ENCODE measurements around the gene STAMBPL1. TPM values are rescaled to one million over a fixed set of nuclear protein-coding genes. Genes with fewer than 3 reads are reported as not detected.

The STAMBPL1 gene
- total RNA-seq, 1 experiment from 2014 or later: 15.6 TPM

DNA sequence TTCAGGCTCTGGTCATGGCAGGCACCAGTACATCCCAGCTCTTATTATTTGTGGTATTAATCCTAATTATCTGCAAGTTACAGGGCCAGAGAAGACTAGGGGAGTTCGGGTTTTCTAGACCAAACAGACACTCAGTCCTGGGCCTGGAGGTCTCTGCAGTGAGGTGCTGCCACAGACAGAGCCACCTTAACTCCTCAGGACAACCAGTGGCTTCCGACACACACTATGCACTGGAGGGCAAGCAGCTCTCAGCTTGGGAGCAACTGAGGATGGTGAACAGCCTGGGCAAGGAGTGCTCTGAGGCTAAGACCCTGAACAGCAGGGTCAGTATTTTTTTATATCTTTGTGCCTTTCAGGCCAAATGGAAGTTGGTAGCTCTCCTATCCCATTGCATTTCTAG is 53.5 kb downstream of the STAMBPL1 start:
- no peak for DNase-seq (ENCODE audit: low read depth)
- in situ Hi-C loops (cut with HindIII; ENCODE audit: low pct_unique_long_range_greater_than_20kb, low sequenced_read_pairs): no loop called here

GRCh38 chr10:88934900-88935672 is 55.0 kb downstream of the STAMBPL1 start:
- in situ Hi-C loops (cut with HindIII; ENCODE audit: low pct_unique_long_range_greater_than_20kb, low sequenced_read_pairs): no loop called here
- DNase-seq (ENCODE audit: low read depth): peak; percentile 63

- DNase-seq (ENCODE audit: low read depth): no peak
- in situ Hi-C loops (cut with HindIII; ENCODE audit: low pct_unique_long_range_greater_than_20kb, low sequenced_read_pairs): no loop called here
These were observed 56.6 kb downstream of the STAMBPL1 start for GRCh38 chr10:88936656-88937055.

- in situ Hi-C loops (cut with HindIII; ENCODE audit: low pct_unique_long_range_greater_than_20kb, low sequenced_read_pairs): no loop called here
These were observed 58.0 kb downstream of the STAMBPL1 start for GRCh38 chr10:88938039-88938438.

GRCh38 chr10:88938938-88939337 is 58.9 kb downstream of the STAMBPL1 start:
- in situ Hi-C loops (cut with HindIII; ENCODE audit: low pct_unique_long_range_greater_than_20kb, low sequenced_read_pairs): no loop called here
- no peak for DNase-seq (ENCODE audit: low read depth)

More at GRCh38 chr10:88938039-88938438, 58.0 kb downstream of the STAMBPL1 start:
- no peak for DNase-seq (ENCODE audit: low read depth)

- in situ Hi-C loops (cut with HindIII; ENCODE audit: low pct_unique_long_range_greater_than_20kb, low sequenced_read_pairs): no loop called here
- no peak for DNase-seq (ENCODE audit: low read depth)
These were observed 61.0 kb downstream of the STAMBPL1 start for GRCh38 chr10:88941026-88941425.

GRCh38 chr10:88943778-88944177 is 63.7 kb downstream of the STAMBPL1 start:
- no peak for DNase-seq (ENCODE audit: low read depth)
- in situ Hi-C loops (cut with HindIII; ENCODE audit: low pct_unique_long_range_greater_than_20kb, low sequenced_read_pairs): no loop called here

DNA sequence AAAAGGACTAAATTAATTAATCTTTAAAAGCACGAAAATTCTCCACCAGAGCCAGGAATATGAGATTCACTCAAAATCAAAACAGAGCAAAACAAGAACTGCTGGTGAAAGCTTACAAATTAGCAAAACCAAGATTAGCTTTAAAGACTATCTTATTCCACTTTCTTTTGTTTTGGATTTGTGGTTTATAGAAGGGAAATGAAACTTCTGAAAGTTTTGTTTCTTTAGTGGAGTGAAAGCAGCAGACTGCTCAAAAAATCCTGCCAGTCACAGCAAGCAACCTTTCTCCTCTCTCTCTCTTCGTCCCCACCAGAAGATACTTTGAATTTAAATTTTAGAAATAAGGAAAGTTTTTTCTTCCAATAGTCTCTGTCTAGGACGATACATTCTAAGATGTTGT is 64.8 kb downstream of the STAMBPL1 start:
- DNase-seq (ENCODE audit: low read depth): no peak
- in situ Hi-C loops (cut with HindIII; ENCODE audit: low pct_unique_long_range_greater_than_20kb, low sequenced_read_pairs): no loop called here

GRCh38 chr10:88946200-88946599 is 66.2 kb downstream of the STAMBPL1 start:
- in situ Hi-C loops (cut with HindIII; ENCODE audit: low pct_unique_long_range_greater_than_20kb, low sequenced_read_pairs): no loop called here
- DNase-seq (ENCODE audit: low read depth): no peak

DNA sequence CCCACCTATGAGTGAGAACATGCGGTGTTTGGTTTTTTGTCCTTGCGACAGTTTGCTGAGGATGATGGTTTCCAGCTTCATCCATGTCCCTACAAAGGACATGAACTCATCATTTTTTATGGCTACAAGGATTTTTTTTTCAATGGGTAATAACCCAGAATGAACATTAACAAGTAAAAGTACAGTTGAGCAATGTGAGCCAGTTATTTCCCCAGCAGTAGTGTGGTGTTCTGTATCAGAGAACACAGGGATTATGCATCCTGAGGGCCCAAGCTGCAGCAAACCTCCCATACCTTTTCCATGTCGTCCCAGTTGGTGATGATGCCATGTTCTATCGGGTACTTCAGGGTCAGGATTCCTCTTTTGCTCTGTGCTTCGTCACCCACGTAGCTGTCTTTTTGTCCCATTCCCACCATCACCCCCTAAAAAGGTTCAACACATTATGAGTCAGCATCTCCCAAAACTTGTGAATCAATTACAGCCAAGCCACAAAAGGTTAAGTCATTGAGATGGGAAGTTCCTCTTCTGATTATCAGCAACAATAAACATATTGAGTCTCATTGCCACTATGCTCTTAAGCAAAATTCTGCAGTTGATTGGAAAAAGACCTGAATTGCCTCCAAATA is 67.0 kb downstream of the STAMBPL1 start:
- DNase-seq (ENCODE audit: low read depth): no peak
- in situ Hi-C loops (cut with HindIII; ENCODE audit: low pct_unique_long_range_greater_than_20kb, low sequenced_read_pairs): no loop called here

DNA sequence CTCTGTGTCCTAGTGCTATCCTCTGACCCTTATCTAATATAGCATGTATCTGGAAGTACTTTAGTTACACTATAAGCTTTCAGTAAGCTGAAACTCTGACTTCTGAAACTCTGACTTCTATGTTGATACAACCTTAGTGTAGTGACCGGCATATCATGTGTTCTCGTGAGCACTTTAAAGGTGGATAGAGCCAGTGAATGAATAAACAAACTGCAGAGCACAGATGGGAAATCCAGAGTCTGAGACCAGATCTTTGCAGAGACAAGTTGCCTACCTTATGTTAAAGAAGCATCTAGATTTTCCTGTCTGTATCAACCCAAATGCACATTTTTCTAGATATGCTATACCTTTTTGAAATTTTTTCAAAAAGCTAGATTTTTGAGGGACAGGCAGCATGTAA is 69.0 kb downstream of the STAMBPL1 start:
- in situ Hi-C loops (cut with HindIII; ENCODE audit: low pct_unique_long_range_greater_than_20kb, low sequenced_read_pairs): no loop called here
- DNase-seq (ENCODE audit: low read depth): no peak

DNA sequence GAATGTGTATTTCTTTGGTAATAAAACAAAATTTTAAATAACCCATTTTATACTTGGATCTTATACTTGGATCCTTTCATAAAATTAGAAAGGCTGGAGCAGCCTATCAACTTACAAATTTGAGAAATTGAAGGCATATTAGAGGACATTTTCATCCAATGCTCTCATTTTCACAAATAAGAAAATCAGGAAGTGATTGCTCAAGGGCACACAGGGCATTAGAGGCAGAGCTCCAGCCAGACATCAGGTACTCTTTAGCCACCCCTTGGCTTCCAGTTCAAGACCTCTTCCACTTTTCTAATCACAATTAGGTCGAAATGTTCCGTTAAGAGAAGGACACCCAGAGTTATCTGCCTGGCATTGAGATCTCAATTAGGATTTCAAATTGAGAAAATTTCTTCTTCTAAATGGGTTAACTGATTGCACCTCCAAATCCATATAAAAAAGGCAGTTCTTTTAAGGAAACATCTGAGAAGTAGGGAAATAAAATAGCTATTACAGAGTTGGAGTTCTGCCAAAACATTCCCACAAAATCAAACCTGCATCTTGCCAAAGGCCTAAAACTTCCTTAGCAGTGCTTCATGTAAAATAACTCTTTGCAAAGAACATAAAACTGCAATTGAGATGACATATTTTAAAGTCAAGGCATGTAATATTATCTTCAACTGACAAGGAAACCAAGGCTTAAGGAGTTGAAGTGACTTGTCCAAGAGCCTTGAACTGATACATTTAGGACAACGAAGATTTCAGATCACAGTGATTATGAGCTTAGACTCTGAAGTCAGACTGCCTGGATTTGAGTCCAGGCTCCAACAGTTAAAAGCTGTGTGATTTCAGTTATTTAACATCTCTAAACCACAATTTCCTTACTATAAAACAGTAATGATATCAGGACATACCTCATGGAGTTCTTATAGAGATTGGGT is 70.1 kb downstream of the STAMBPL1 start:
- DNase-seq (ENCODE audit: low read depth): no peak
- in situ Hi-C loops (cut with HindIII; ENCODE audit: low pct_unique_long_range_greater_than_20kb, low sequenced_read_pairs): no loop called here

- no peak for DNase-seq (ENCODE audit: low read depth)
- in situ Hi-C loops (cut with HindIII; ENCODE audit: low pct_unique_long_range_greater_than_20kb, low sequenced_read_pairs): no loop called here
These were observed 72.6 kb downstream of the STAMBPL1 start, which contains the start of gene ACTA2 for GRCh38 chr10:88952647-88953111. Gene ACTA2 (minus strand): TSS chr10:88952773. CDS start chr10:88948930, 3,843 bp downstream.

GRCh38 chr10:88953662-88954061 is 73.6 kb downstream of the STAMBPL1 start:
- DNase-seq (ENCODE audit: low read depth): no peak
- in situ Hi-C loops (cut with HindIII; ENCODE audit: low pct_unique_long_range_greater_than_20kb, low sequenced_read_pairs): no loop called here

- DNase-seq (ENCODE audit: low read depth): no peak
- in situ Hi-C loops (cut with HindIII; ENCODE audit: low pct_unique_long_range_greater_than_20kb, low sequenced_read_pairs): no loop called here
These were observed 74.5 kb downstream of the STAMBPL1 start for GRCh38 chr10:88954458-88955083.

GRCh38 chr10:88957381-88957780 is 77.3 kb downstream of the STAMBPL1 start:
- DNase-seq (ENCODE audit: low read depth): no peak
- in situ Hi-C loops (cut with HindIII; ENCODE audit: low pct_unique_long_range_greater_than_20kb, low sequenced_read_pairs): no loop called here

- no peak for DNase-seq (ENCODE audit: low read depth)
- in situ Hi-C loops (cut with HindIII; ENCODE audit: low pct_unique_long_range_greater_than_20kb, low sequenced_read_pairs): no loop called here
These were observed 78.7 kb downstream of the STAMBPL1 start for GRCh38 chr10:88958721-88959120.

DNA sequence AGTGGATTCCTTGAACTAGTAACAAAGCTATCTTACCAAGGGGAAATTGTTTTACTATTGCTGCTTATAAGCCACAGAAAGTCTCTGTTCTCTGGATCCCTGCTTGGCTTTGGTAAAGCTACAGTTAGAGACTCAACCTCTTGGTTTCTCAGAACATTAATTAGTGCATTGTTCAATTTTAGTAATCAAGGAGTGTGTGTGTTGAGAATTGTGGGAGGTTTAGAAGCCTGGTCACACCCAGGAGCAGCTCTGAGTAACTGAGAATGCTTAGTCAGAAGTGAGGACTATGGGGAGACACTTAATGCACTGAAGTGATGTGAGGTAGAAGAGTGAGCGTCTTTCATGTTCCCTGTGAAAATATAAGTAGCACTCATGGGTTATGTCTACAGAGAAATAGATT is 80.8 kb downstream of the STAMBPL1 start:
- no peak for DNase-seq (ENCODE audit: low read depth)
- in situ Hi-C loops (cut with HindIII; ENCODE audit: low pct_unique_long_range_greater_than_20kb, low sequenced_read_pairs): no loop called here

Measured in Caki2 (cell line).